K562 (cell line): ENCODE data around the gene FCAMR. TPM values are rescaled to one million over a fixed set of nuclear protein-coding genes. Genes with fewer than 3 reads are reported as not detected.

Experiments used
- ATAC-seq: fragments of 200-7000 bp; cut with Tn5 transposase; 3 replicates; pipeline ENCODE4 v1.9.1; 2020; ENCODE audit warnings: moderate library complexity
- BruUV-seq: library from RNA; stranded (reverse); fragments of 400-500 nt; replicated peaks from 2 replicates; lab custom pipeline; 2021; lab: Mats Ljungman, UMichigan
- CTCF ChIA-PET: fragments of 300-600 bp; formaldehyde crosslinking; extraction: SDS; loops from one replicate; lab custom pipeline; 2021; ENCODE audit warnings: low intra/inter-chr PET ratio; lab: Yijun Ruan, JAX
- POLR2A ChIA-PET: fragments of 300-600, 350-650 bp; sonication (Branson Sonifier 250); formaldehyde crosslinking; extraction: SDS; loops from one replicate; lab custom pipeline; 2021; ENCODE audit warnings: antibody characterized with exemption, inconsistent platforms; lab: Yijun Ruan, JAX
- DNase-seq, 4 experiments: peaks; one replicate each; pipeline versions ENCODE4 v3.0.0 to v3.0.0-alpha.2; 2011 to 2018; ENCODE audit warnings: low spot score in 3 of 4, mixed read lengths in 3 of 4; ENCODE audit errors: extremely low read depth in 1 of 4
- FAIRE-seq: peaks from 2 replicates; lab custom pipeline; 2011; peaks lifted over from hg19 to GRCh38; lab: Jason Lieb, UNC
- H2AFZ ChIP-seq: 2 replicates; pipeline ENCODE4 v1.6.0; 2011; ENCODE audit warnings: low read depth, low read length, control low read depth, inconsistent platforms
- H3K27ac ChIP-seq: fragments of 200-600 bp; 3 replicates; pipeline ENCODE4 v1.8.0; 2011; ENCODE audit warnings: low read depth, mild to moderate bottlenecking, control low read depth, inconsistent platforms, low read length, moderate library complexity, mixed read lengths; ENCODE audit errors: extremely low read depth
- H3K27me3 ChIP-seq, 2 experiments: fragments of 300-600 bp in 1 of 2; 2 replicates in 1 of 2; 3 replicates in 1 of 2; pipeline versions ENCODE4 v1.6.0 to v1.8.0; 2011; ENCODE audit warnings: inconsistent platforms in 2 of 2, low read length in 2 of 2, mild to moderate bottlenecking in 1 of 2, mixed read lengths in 1 of 2, moderate library complexity in 1 of 2; ENCODE audit not compliant: control insufficient read depth in 2 of 2, insufficient read depth in 2 of 2
- H3K36me3 ChIP-seq: fragments of 300-600 bp; 3 replicates; pipeline ENCODE4 v1.8.0; 2011; ENCODE audit warnings: mild to moderate bottlenecking, low read length, inconsistent platforms; ENCODE audit not compliant: control insufficient read depth, insufficient read depth
- H3K4me1 ChIP-seq, 2 experiments: fragments of 200-600 bp in 1 of 2; replicated peaks in 1 of 2; 2 replicates in 1 of 2; 3 replicates in 1 of 2; pipeline versions ENCODE4 v1.5.1 to v1.8.0; 2011; ENCODE audit warnings: inconsistent platforms in 2 of 2, low read length in 2 of 2, mild to moderate bottlenecking in 1 of 2, mixed read lengths in 1 of 2, moderate library complexity in 1 of 2; ENCODE audit not compliant: control insufficient read depth in 2 of 2, insufficient read depth in 2 of 2
- H3K4me2 ChIP-seq: 2 replicates; pipeline ENCODE4 v1.6.1; 2011; ENCODE audit warnings: low read length, control low read depth, inconsistent platforms, mixed read lengths; ENCODE audit not compliant: insufficient read depth
- H3K4me3 ChIP-seq: fragments of 200-600 bp; sonication (generic), shearing (Covaris generic); 2 replicates; pipeline ENCODE4 v1.5.1; 2016; ENCODE audit warnings: control low read depth, inconsistent platforms
- H3K79me2 ChIP-seq: fragments of 200-600 bp; 3 replicates; pipeline ENCODE4 v1.8.0; 2011; ENCODE audit warnings: low read length, inconsistent platforms; ENCODE audit not compliant: control insufficient read depth, insufficient read depth
- H3K9ac ChIP-seq, 2 experiments: 2 replicates each; pipeline versions ENCODE4 v1.6.0 to v1.6.1; 2011; ENCODE audit warnings: low read depth in 2 of 2, low read length in 2 of 2, control low read depth in 1 of 2, inconsistent platforms in 1 of 2, mild to moderate bottlenecking in 1 of 2, mixed read lengths in 1 of 2; ENCODE audit not compliant: insufficient read depth in 1 of 2
- H3K9me1 ChIP-seq: one replicate; pipeline ENCODE4 v1.6.0; 2011; ENCODE audit warnings: inconsistent platforms, mild to moderate bottlenecking, low read length, moderate library complexity; ENCODE audit not compliant: control insufficient read depth, insufficient read depth
- H3K9me3 ChIP-seq: replicated peaks from 2 replicates; pipeline ENCODE4 v1.5.1; 2011; ENCODE audit warnings: low read depth, low read length, inconsistent platforms; ENCODE audit not compliant: control insufficient read depth, insufficient read depth
- H4K20me1 ChIP-seq: replicated peaks from 2 replicates; pipeline ENCODE4 v1.6.1; 2011; ENCODE audit warnings: low read length, inconsistent platforms, mixed read lengths; ENCODE audit not compliant: control insufficient read depth, insufficient read depth
- BCOR ChIP-seq: fragments of 450-650 bp; IDR thresholded peaks from 2 replicates; pipeline ENCODE4 v1.6.1; 2016
- HDAC1 ChIP-seq, 2 experiments: fragments of 450-650 bp; IDR thresholded peaks; 2 replicates each; pipeline ENCODE4 v1.6.1; 2016 to 2017; ENCODE audit warnings: inconsistent platforms in 1 of 2, mild to moderate bottlenecking in 1 of 2, moderate library complexity in 1 of 2
- HDAC2 ChIP-seq: fragments of 450-650 bp; IDR thresholded peaks from 2 replicates; pipeline ENCODE4 v1.6.1; 2016; ENCODE audit warnings: mild to moderate bottlenecking
- NFATC3 ChIP-seq: fragments of 450-650 bp; IDR thresholded peaks from 2 replicates; pipeline ENCODE4 v1.6.1; 2017; ENCODE audit warnings: mild to moderate bottlenecking
- NR2C1 ChIP-seq, 2 experiments: fragments of 450-650 bp; IDR thresholded peaks; 2 replicates each; pipeline ENCODE4 v1.6.1; 2017; ENCODE audit warnings: mild to moderate bottlenecking in 2 of 2, antibody characterized with exemption in 1 of 2, inconsistent platforms in 1 of 2, missing compliant biosample characterization in 1 of 2, missing genetic modification characterization in 1 of 2
- PATZ1 ChIP-seq: fragments of 250-450 bp; sonication (Bioruptor Pico); IDR thresholded peaks from 2 replicates; pipeline ENCODE4 v1.5.0; 2020; ENCODE audit warnings: mild to moderate bottlenecking, borderline replicate concordance
- PRMT5 ChIP-seq: sonication (generic); formaldehyde crosslinking; IDR thresholded peaks from 2 replicates; pipeline ENCODE4 v1.5.0; 2020; ENCODE audit warnings: missing genetic modification reagents
- RBM14 ChIP-seq: fragments of 200-400 bp; formaldehyde crosslinking; IDR thresholded peaks from 2 replicates; pipeline ENCODE4 v1.6.1; 2018; ENCODE audit warnings: low read depth, mild to moderate bottlenecking, low read length, moderate library complexity, borderline replicate concordance; ENCODE audit not compliant: insufficient read depth
- RBM25 ChIP-seq: fragments of 200-400 bp; formaldehyde crosslinking; IDR thresholded peaks from 2 replicates; pipeline ENCODE4 v1.6.1; 2018; ENCODE audit warnings: low read length, low read depth, moderate library complexity; ENCODE audit not compliant: severe bottlenecking
- SUPT5H ChIP-seq: fragments of 450-650 bp; IDR thresholded peaks from 2 replicates; pipeline ENCODE4 v1.6.1; 2016
- ZBTB34 ChIP-seq: fragments of 250-450 bp; sonication (Bioruptor Pico); IDR thresholded peaks from 2 replicates; pipeline ENCODE4 v1.8.0; 2021; ENCODE audit warnings: mild to moderate bottlenecking, moderate library complexity
- ZFP36 ChIP-seq: fragments of 150-350 bp; IDR thresholded peaks from 2 replicates; pipeline ENCODE4 v1.6.1; 2018; ENCODE audit warnings: low read length, low read depth; ENCODE audit not compliant: partially characterized antibody
- ZFX ChIP-seq: sonication (generic); formaldehyde crosslinking; IDR thresholded peaks from 2 replicates; pipeline ENCODE4 v1.8.0; 2022; ENCODE audit warnings: mild to moderate bottlenecking, missing genetic modification reagents, moderate library complexity
- ZNF282 ChIP-seq: sonication (generic); formaldehyde crosslinking; IDR thresholded peaks from 2 replicates; pipeline ENCODE4 v1.8.1; 2023; ENCODE audit warnings: missing genetic modification reagents
- WGBS: fragments of 100-300 bp; shearing (Covaris generic); methylation state at CpG from one replicate; pipeline ENCODE4 v1.1.6; 2016; ENCODE audit warnings: low coverage, mixed read lengths; ENCODE audit not compliant: insufficient coverage; ENCODE audit errors: missing lambda C conversion rate; 5-methylcytosine and 5-hydroxymethylcytosine counted together
- in situ Hi-C: fragments of 300-500 bp; cut with MboI; formaldehyde crosslinking; loops from 4 replicates; pipeline ENCODE4 v1.15.0; 2018; ENCODE audit warnings: inconsistent platforms, mixed read lengths
- intact Hi-C: fragments of 100-400 bp; cut with micrococcal nuclease; formaldehyde crosslinking; loops from 2 replicates; pipeline ENCODE4 v1.14.2; 2022
- polyA plus RNA-seq, 8 experiments: library from polyadenylated mRNA; depleted of rRNA in 4 of 8; stranded (reverse) in 5 of 8; unstranded in 3 of 8; fragments of >200 nt; fragmentation: Nextera tagmentation in 2 of 8; fragmentation: Illumina TruSeq in 1 of 8; extraction: Ambion mirVana in 2 of 8; extraction: Trizol in 1 of 8; gene quantifications; 2 replicates each; pipeline versions ENCODE4 v1.2.1 to v1.2.3, GENCODE V29; 2011 to 2014; ENCODE audit warnings: inconsistent platforms in 1 of 8, missing spikeins in 1 of 8
- total RNA-seq, 7 experiments: library from RNA; depleted of rRNA in 6 of 7; stranded (reverse); fragments of >200 nt in 6 of 7; fragmentation: Illumina TruSeq in 2 of 7; extraction: Trizol in 2 of 7; gene quantifications; 2 replicates each; pipeline versions ENCODE4 v1.2.1 to v1.2.3, GENCODE V29; 2011 to 2021; ENCODE audit warnings: low replicate concordance in 1 of 7

FCAMR gene
- total and polyA plus RNA-seq, 9 of the 15 experiments (the other 6 are each of a cell fraction or from before 2014, with no cell fraction given): not detected

DNA sequence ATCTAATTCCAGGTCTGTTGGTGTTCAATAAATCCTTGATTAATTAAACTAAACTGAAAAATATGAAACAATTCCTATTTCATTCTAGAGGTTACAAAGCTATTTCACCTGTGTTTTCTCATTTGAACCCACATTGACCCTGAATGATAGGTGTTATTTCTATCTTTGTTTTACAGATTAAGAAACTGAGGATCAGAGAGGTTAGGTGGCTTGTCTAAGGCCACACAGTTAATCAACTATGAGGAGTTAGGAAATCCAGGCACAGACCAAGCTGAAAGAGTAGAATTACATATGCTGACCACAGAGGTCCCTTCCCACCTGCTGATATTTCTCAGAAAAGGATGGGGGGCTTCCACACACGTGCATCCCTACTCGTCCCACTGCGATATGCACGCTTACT lies 24.5 kb downstream of the FCAMR start:
- Histone ChIP-seq H3K27ac (no peak overlapping the region), H2AFZ (no peak overlapping the region), H3K79me2 (no peaks in the 10 kb centered on the region), H3K9me3 (no peaks in the 10 kb centered on the region), H3K4me2 (no peak overlapping the region; the same call in 1 of the 2 replicates), H3K9me1 (no peaks in the 10 kb centered on the region), H3K9ac (no peak overlapping the region), H3K27me3 (peaks cover 3 to 4% of the 10 kb centered on the region in 2 experiments; a peak in 2 of 5 replicates), H3K36me3 (no peaks in the 10 kb centered on the region), H3K4me1 (peaks cover 22 to 32% of the 10 kb centered on the region in 2 experiments)
- intact Hi-C loops: no loop called here
- CTCF ChIA-PET: no interaction called here
- ATAC-seq (no peak), FAIRE-seq (no peak), DNase-seq (no peak)
- WGBS: 72% methylated on average over 4 of the region's 4 CpGs
- no TSS peak for BruUV-seq
- TF ChIP-seq PRMT5 (CRISPR knock-in tag) (no peak), ZFP36 (peak; percentile 59), NFATC3 (no peak), ZFX (CRISPR knock-in tag) (no peak), NR2C1 (IDR thresholded peaks at IDR 0.05) (no peak), NR2C1 (tag; IDR thresholded peaks at IDR 0.05) (no peak), ZBTB34 (CRISPR knock-in tag) (no peak), SUPT5H (no peak), HDAC1 (IDR thresholded peaks at IDR 0.05) (no peak), HDAC2 (peak; percentile 36; the same call in 1 of the 2 replicates), PATZ1 (CRISPR knock-in tag) (no peak), BCOR (peak; percentile 46; the same call in 1 of the 2 replicates), ZNF282 (CRISPR knock-in tag) (no peak), RBM25 (peak; percentile 85), RBM14 (no peak)
- TF ChIP-seq, all 486 proteins: peak for 4
- no peak overlapping the region for H3K4me3 ChIP-seq
- no peaks in the 10 kb centered on the region for H4K20me1 ChIP-seq
- in situ Hi-C loops: no loop called here
- POLR2A ChIA-PET: interaction anchor here (0.7 to 2.2 kb wide), 5 partner anchors 9 to 294 kb away, joined by 3 to 12 read pairs (median 3); no protein-coding TSS in a partner anchor
